Hepatocyte (in vitro differentiated cells): ENCODE data around the gene EDEM2. TPM values are rescaled to one million over a fixed set of nuclear protein-coding genes. Genes with fewer than 3 reads are reported as not detected.

ENCODE experiments used
- DNase-seq: peaks from one replicate; pipeline ENCODE4 v3.0.0-alpha.2; 2016; ENCODE audit warnings: low spot score
- H2AFZ ChIP-seq: fragments of 200-600 bp; sonication (generic); 2 replicates; pipeline ENCODE4 v1.6.0; 2016; ENCODE audit warnings: antibody characterized with exemption, mild to moderate bottlenecking
- H3K27ac ChIP-seq: fragments of 200-600 bp; sonication (generic); 2 replicates; pipeline ENCODE4 v1.5.1; 2016; ENCODE audit warnings: mild to moderate bottlenecking
- H3K27me3 ChIP-seq: fragments of 200-600 bp; sonication (generic); 2 replicates; pipeline ENCODE4 v1.6.1; 2016
- H3K36me3 ChIP-seq: fragments of 200-600 bp; sonication (generic); replicated peaks from 2 replicates; pipeline ENCODE4 v1.5.1; 2016; ENCODE audit warnings: low read depth; ENCODE audit not compliant: insufficient read depth
- H3K4me1 ChIP-seq: fragments of 200-600 bp; sonication (generic); 2 replicates; pipeline ENCODE4 v1.5.1; 2016; ENCODE audit warnings: mild to moderate bottlenecking, moderate library complexity; ENCODE audit not compliant: insufficient read depth
- H3K4me2 ChIP-seq: fragments of 200-600 bp; sonication (generic); 2 replicates; pipeline ENCODE4 v1.6.0; 2016
- H3K4me3 ChIP-seq: fragments of 200-600 bp; sonication (generic); 2 replicates; pipeline ENCODE4 v1.5.1; 2016; ENCODE audit warnings: mild to moderate bottlenecking
- H3K79me2 ChIP-seq: fragments of 200-600 bp; sonication (generic); 2 replicates; pipeline ENCODE4 v1.6.0; 2017; ENCODE audit warnings: mild to moderate bottlenecking
- H3K9me2 ChIP-seq: fragments of 200-600 bp; sonication (generic); replicated peaks from 2 replicates; pipeline ENCODE4 v1.6.0; 2017; ENCODE audit warnings: mild to moderate bottlenecking; ENCODE audit not compliant: insufficient read depth
- H3K9me3 ChIP-seq: fragments of 200-600 bp; sonication (generic); 2 replicates; pipeline ENCODE4 v1.5.1; 2016; ENCODE audit warnings: low read depth, mild to moderate bottlenecking
- H4K20me1 ChIP-seq: fragments of 200-600 bp; sonication (generic); 2 replicates; pipeline ENCODE4 v1.6.0; 2016; ENCODE audit warnings: mild to moderate bottlenecking; ENCODE audit not compliant: insufficient read depth, poor library complexity, severe bottlenecking
- EZH2 ChIP-seq: fragments of 200-600 bp; sonication (generic); IDR thresholded peaks from 2 replicates; pipeline ENCODE4 v1.6.1; 2016; ENCODE audit warnings: antibody characterized with exemption, mild to moderate bottlenecking, borderline replicate concordance
- EZH2phosphoT487 ChIP-seq: fragments of 200-600 bp; sonication (generic); IDR thresholded peaks from one replicate; pipeline ENCODE4 v1.6.1; 2018; ENCODE audit warnings: antibody characterized with exemption, mild to moderate bottlenecking, low read depth, moderate library complexity; ENCODE audit not compliant: unreplicated experiment, severe bottlenecking
- WGBS: methylation state at CpG from one replicate; pipeline ENCODE4 v1.1.6; 2016; ENCODE audit warnings: low lambda C conversion rate; ENCODE audit errors: missing lambda C conversion rate; 5-methylcytosine and 5-hydroxymethylcytosine counted together
- polyA plus RNA-seq: library from polyadenylated mRNA; unstranded; fragments of >200 nt; fragmentation: Nextera tagmentation; extraction: Ambion mirVana; gene quantifications from 2 replicates; pipeline ENCODE4 v1.2.1, GENCODE V29; 2016
- total RNA-seq: library from RNA; depleted of rRNA; stranded (reverse); fragments of >200 nt; gene quantifications from 2 replicates; pipeline ENCODE4 v1.2.3, GENCODE V29; 2014
- TF ChIP-seq, protein P1 (sequence below): fragments of 200-600 bp; sonication (generic); IDR thresholded peaks from 2 replicates; pipeline ENCODE4 v1.5.1; 2016; ENCODE audit warnings: antibody characterized with exemption, mild to moderate bottlenecking; ENCODE audit not compliant: poor library complexity

The EDEM2 gene
- total and polyA plus RNA-seq, 2 experiments from 2014 or later, result 24.7 to 40.8 TPM

- H2AFZ ChIP-seq, result peak overlapping the region; percentile 84
- H3K79me2 ChIP-seq, result peaks cover 42% of the 10 kb centered on the region
- H3K36me3 ChIP-seq, result no peaks in the 10 kb centered on the region
- peak overlapping the region; percentile 98 for H3K27ac ChIP-seq
- 77% methylated on average over 8 of the region's 8 CpGs for WGBS
- peaks cover 18% of the 10 kb centered on the region for H3K4me1 ChIP-seq
- peak; percentile 15 for DNase-seq
- peaks cover 31% of the 10 kb centered on the region for H4K20me1 ChIP-seq
- no peak overlapping the region for H3K4me3 ChIP-seq
- H3K27me3 ChIP-seq, result no peaks in the 10 kb centered on the region
- H3K4me2 ChIP-seq, result peak overlapping the region; percentile 70
- no peaks in the 10 kb centered on the region for H3K9me3 ChIP-seq
- TF ChIP-seq EZH2, result no peak
- no peak for TF ChIP-seq EZH2phosphoT487
- TF ChIP-seq, protein P1, sequence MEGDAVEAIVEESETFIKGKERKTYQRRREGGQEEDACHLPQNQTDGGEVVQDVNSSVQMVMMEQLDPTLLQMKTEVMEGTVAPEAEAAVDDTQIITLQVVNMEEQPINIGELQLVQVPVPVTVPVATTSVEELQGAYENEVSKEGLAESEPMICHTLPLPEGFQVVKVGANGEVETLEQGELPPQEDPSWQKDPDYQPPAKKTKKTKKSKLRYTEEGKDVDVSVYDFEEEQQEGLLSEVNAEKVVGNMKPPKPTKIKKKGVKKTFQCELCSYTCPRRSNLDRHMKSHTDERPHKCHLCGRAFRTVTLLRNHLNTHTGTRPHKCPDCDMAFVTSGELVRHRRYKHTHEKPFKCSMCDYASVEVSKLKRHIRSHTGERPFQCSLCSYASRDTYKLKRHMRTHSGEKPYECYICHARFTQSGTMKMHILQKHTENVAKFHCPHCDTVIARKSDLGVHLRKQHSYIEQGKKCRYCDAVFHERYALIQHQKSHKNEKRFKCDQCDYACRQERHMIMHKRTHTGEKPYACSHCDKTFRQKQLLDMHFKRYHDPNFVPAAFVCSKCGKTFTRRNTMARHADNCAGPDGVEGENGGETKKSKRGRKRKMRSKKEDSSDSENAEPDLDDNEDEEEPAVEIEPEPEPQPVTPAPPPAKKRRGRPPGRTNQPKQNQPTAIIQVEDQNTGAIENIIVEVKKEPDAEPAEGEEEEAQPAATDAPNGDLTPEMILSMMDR, result no peak
- no peaks in the 10 kb centered on the region for H3K9me2 ChIP-seq
These were observed 53.8 kb downstream of the EDEM2 start for GRCh38 chr20:35093267-35093884.

GRCh38 chr20:35092524-35093266 is 54.4 kb downstream of the EDEM2 start, which contains the start of gene TRPC4AP:
Gene TRPC4AP, minus strand, starts transcription at chr20:35092807. Its CDS starts 26 bp downstream, at chr20:35092781.
- Histone ChIP-seq H3K79me2 (peaks cover 49% of the 10 kb centered on the region), H4K20me1 (peaks cover 38% of the 10 kb centered on the region), H3K9me3 (no peaks in the 10 kb centered on the region), H3K9me2 (no peaks in the 10 kb centered on the region), H2AFZ (peak within 1 kb of the TSS; percentile 84), H3K4me1 (peaks cover 18% of the 10 kb centered on the region), H3K4me2 (peak within 1 kb of the TSS; percentile 85), H3K27ac (peak within 1 kb of the TSS; percentile 98), H3K4me3 (peak within 1 kb of the TSS; percentile 95), H3K36me3 (no peaks in the 10 kb centered on the region), H3K27me3 (no peaks in the 10 kb centered on the region)
- DNase-seq, result peak; percentile 94
- 9% methylated on average over 59 of the region's 69 CpGs for whole genome bisulfite sequencing
- TF ChIP-seq, protein P1, result peak; percentile 99
- TF ChIP-seq EZH2phosphoT487 (no peak), EZH2 (no peak)

GRCh38 chr20:35091816-35092523 is 55.2 kb downstream of the EDEM2 start:
- TF ChIP-seq EZH2phosphoT487, result no peak
- TF ChIP-seq EZH2, result no peak
- TF ChIP-seq, protein P1, result no peak
- Histone ChIP-seq H3K27ac (peak overlapping the region; percentile 98), H3K4me1 (peaks cover 18% of the 10 kb centered on the region)

More at GRCh38 chr20:35091816-35092523, 55.2 kb downstream of the EDEM2 start:
- H3K9me3 ChIP-seq, result no peaks in the 10 kb centered on the region
- H3K4me2 ChIP-seq, result peak overlapping the region; percentile 85
- H4K20me1 ChIP-seq, result peaks cover 43% of the 10 kb centered on the region
- peaks cover 55% of the 10 kb centered on the region for H3K79me2 ChIP-seq
- H3K9me2 ChIP-seq, result no peaks in the 10 kb centered on the region
- peak; percentile 31 for DNase-seq
- H2AFZ ChIP-seq, result peak overlapping the region; percentile 71
- no peaks in the 10 kb centered on the region for H3K27me3 ChIP-seq
- under 1% methylated on average over 21 of the region's 28 CpGs for WGBS
- H3K4me3 ChIP-seq, result peak overlapping the region; percentile 95
- no peaks in the 10 kb centered on the region for H3K36me3 ChIP-seq
